RWPE1 (cell line): ENCODE measurements around the gene FERMT1.

Experiments used
- CTCF ChIA-PET: fragments of 350-600 bp; sonication (Branson Sonifier 250); formaldehyde crosslinking; extraction: SDS; loops from one replicate; lab custom pipeline; 2021; lab: Yijun Ruan, JAX
- POLR2A ChIA-PET: fragments of 400-600 bp; formaldehyde crosslinking; extraction: SDS; loops from one replicate; lab custom pipeline; 2020; ENCODE audit warnings: antibody characterized with exemption; ENCODE audit not compliant: low non-redundant PET; lab: Yijun Ruan, JAX
- DNase-seq: peaks from one replicate; pipeline ENCODE4 v3.0.0; 2012; ENCODE audit warnings: low spot score
- H3K27ac ChIP-seq: fragments of 450-650 bp; 2 replicates; pipeline ENCODE4 v1.5.1; 2017
- TF ChIP-seq, protein P1 (sequence below): fragments of 450-650 bp; conservative IDR thresholded peaks from 2 replicates; pipeline ENCODE4 v1.5.1; 2017; ENCODE audit warnings: low read depth, mild to moderate bottlenecking

FERMT1 gene

DNA sequence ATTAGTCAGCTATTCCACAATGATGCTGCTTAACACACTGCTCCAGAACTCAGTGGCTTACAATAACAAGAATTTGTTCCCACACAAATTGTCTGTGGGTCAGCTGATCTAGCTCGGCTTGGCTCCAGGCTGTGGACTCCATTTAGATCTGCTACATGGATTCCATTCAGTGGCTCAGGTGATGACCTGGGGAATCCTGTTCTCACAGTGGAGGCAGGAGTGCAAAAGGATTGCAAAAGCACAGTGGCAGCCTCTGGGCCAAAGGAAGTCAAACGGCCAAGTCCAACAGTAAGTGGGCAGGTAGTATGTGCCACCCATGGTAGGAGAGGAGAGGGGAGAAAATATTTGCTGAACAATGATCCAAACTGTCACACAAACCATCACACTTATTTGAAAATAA lies 53.2 kb downstream of the FERMT1 start:
- ChIA-PET POLR2A (no interaction called here), CTCF (interaction anchor here (0.6 kb wide), 1 partner anchor 46 kb away, joined by 4 read pairs; no protein-coding TSS in a partner anchor)
- DNase-seq: no peak

DNA sequence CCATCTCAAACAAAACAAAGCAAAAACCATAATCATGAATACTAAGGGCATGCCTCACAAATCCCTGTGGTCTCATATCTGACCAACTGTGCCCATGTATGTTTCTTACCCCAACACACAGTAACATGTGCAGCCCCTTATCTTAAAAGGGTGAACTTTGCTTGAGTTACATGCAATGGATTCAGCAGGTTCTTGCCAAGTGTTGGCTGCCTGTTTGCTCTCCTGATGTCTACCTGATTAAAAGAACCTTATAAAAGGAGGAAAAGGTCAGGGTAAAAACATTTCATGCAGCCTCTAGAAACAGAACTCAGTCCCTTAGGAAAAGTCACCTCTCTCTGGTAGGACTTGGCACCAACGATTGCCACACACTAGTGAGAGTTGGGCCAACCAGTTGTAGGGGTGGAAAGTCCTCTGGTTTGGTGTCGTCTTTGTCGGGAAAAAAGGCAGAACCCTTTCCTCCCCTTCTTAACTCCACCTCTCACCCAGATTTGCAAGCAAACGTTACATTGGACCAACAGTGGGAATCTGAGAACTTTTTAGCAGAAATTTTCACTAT lies 55.0 kb downstream of the FERMT1 start:
- TF ChIP-seq, protein P1, sequence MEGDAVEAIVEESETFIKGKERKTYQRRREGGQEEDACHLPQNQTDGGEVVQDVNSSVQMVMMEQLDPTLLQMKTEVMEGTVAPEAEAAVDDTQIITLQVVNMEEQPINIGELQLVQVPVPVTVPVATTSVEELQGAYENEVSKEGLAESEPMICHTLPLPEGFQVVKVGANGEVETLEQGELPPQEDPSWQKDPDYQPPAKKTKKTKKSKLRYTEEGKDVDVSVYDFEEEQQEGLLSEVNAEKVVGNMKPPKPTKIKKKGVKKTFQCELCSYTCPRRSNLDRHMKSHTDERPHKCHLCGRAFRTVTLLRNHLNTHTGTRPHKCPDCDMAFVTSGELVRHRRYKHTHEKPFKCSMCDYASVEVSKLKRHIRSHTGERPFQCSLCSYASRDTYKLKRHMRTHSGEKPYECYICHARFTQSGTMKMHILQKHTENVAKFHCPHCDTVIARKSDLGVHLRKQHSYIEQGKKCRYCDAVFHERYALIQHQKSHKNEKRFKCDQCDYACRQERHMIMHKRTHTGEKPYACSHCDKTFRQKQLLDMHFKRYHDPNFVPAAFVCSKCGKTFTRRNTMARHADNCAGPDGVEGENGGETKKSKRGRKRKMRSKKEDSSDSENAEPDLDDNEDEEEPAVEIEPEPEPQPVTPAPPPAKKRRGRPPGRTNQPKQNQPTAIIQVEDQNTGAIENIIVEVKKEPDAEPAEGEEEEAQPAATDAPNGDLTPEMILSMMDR: no peak
- ChIA-PET CTCF (interaction anchor here (0.6 kb wide), 1 partner anchor 63 kb away, joined by 4 read pairs; no protein-coding TSS in a partner anchor), POLR2A (no interaction called here)
- DNase-seq: no peak
- no peak overlapping the region for H3K27ac ChIP-seq

More for the DNA sequence above, 53.2 kb downstream of the FERMT1 start:
- no peak overlapping the region for H3K27ac ChIP-seq
- TF ChIP-seq, protein P1: no peak

DNA sequence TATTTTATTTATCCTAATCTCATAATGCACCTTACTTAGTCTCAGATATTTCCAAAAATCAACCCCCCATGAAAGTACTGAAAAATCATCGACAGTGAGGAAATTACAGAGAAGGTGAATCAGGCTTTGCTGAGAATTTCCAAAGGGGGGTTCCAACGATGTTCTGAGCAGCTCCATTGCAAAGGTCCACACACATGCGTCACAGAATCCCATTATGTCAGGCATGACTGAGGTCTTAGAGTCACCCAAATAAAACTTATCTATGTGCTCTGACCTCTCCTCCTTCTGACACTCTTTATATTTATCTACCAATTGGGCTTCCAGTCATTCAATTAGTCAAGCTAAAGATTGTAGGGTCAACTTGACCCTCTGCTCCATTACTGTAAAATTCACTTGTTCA lies 56.2 kb downstream of the FERMT1 start:
- DNase-seq: no peak
- POLR2A ChIA-PET: no interaction called here
- TF ChIP-seq, protein P1: no peak
- no peak overlapping the region for H3K27ac ChIP-seq
- CTCF ChIA-PET: no interaction called here

DNA sequence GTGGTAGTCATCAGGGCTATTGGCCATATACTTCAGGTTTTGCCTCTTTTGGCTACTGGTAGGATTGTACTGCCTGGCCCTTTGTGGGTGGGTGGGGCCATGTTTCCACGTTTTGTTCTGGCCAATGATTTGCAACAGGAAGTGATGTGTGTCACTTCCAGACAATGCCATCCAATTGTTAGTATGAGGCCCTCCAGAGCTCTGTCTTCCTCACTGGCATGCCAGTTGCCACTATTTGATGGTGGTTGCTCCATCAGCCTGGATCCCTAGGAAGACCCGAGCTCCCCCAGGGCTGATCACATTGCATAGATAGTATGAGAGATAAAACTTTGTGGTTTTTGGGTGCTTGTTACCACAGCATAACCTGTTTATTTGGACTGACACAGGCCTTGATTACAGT lies 61.3 kb downstream of the FERMT1 start:
- DNase-seq: no peak
- CTCF ChIA-PET: interaction anchor here (0.6 kb wide), 1 partner anchor 31 kb away, joined by 4 read pairs; no protein-coding TSS in a partner anchor
- TF ChIP-seq, protein P1: no peak
- POLR2A ChIA-PET: no interaction called here
- H3K27ac ChIP-seq: no peak overlapping the region

DNA sequence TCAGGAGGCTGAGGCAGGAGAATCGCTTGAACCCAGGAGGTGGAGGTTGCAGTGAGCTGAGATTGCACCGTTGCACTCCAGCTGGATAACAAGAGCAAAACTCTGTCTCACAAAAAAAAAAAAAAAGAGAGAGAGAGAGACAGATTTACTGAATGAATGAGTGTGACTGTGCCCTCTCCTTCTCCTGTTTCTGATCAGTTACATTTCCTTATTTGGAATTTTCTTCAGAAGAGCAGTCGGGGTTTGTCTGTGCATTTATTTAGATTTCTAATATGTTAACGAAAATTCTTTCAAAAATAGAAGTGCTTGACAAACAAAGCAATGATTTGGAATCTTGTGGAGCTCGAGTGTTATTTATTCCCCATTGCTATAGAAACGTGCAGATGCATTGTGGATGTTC lies 62.6 kb downstream of the FERMT1 start:
- DNase-seq: no peak
- ChIA-PET CTCF (no interaction called here), POLR2A (no interaction called here)
- H3K27ac ChIP-seq: no peak overlapping the region
- TF ChIP-seq, protein P1: no peak

DNA sequence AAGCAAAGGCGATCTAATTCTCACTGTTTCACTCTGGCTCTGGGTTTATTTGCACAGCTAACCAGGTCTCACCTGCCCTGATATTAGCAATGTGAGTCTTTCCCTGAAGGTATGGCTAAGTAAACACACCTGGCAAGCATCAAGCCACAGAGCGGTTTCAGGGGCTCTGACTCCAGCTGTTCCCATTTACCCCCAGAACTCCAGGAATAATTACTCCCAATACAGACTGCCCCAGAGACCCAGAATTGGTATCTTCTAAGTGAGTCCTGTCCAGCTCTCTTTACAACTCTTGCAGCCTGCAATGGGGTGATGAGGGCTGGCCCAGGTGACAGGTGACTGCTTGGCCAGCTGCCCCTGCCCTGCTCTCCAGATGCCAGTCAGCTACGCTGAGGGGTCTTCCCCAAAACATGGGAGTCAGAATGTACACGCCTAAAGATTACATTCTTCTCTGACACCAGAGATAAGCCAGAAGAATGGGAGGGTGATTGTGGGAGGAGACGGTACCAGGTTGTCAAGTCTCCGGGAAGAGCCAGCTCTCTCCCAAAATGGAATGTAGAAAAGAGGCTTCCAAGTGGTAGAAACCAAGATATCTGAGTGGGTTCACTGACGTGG lies 64.0 kb downstream of the FERMT1 start:
- ChIA-PET POLR2A (no interaction called here), CTCF (interaction anchor here (0.9 kb wide), 1 partner anchor 17 kb away, joined by 4 read pairs; no protein-coding TSS in a partner anchor)
- H3K27ac ChIP-seq: no peak overlapping the region
- TF ChIP-seq, protein P1: no peak
- no peak for DNase-seq
